ENCODE measurements around the gene CHST6. TPM values are rescaled to one million over a fixed set of nuclear protein-coding genes. Genes with fewer than 3 reads are reported as not detected.

CHST6 gene
- total and polyA plus RNA-seq, 9 of the 15 experiments (the other 6 are each of a cell fraction or from before 2014, with no cell fraction given): 0.01 to 0.05 (median 0.02) TPM; not detected in 6

DNA sequence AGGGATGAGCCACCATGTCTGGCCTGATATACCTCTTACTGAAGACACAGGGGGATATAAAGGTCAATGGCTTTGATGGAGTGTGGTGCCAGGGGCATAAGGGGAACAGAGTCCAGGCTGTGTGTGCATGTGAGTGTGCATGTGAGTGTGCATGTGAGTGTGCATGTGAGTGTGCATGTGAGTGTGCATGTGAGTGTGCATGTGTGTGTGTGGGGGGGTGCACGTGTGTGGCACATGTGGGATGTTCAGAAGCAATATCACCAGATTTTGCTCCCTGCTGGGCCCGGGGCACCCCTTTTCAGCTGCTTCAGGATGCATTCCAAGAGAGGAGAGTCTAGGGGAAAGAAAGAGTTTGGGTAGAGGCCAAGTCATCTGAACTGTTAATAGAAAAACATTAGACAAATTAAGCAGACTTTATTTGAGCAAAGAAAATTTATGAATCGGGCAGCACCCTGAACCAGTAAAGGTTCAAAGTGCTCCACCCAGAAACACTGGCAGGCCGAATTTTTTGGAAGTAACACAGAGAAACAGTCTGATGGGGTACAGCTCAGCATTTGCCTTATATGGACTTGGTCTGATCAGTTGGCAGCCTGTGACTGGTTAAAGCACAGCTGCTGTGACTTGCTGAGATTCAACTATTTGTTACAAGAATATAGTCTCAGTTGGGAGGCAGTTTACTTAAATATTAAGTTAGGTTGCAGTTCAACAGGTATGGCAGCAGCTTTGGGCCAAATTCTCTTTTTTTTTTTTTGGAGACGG is 31.0 kb upstream of the CHST6 start (continued):
- TF ChIP-seq HINFP (tag; conservative IDR thresholded peaks at IDR 0.05; ENCODE audit: low read depth) (no peak), CHAMP1 (IDR thresholded peaks at IDR 0.05) (no peak), PCBP2 (IDR thresholded peaks at IDR 0.05; ENCODE audit: low read depth, low read length, poor library complexity, severe bottlenecking) (no peak), MAZ (CRISPR knock-in tag; conservative IDR thresholded peaks at IDR 0.05 in 1 of 2, IDR thresholded peaks at IDR 0.05 in 1 of 2) (no peak), THAP12 (CRISPR knock-in tag; IDR thresholded peaks at IDR 0.05) (no peak), PURB (CRISPR knock-in tag; IDR thresholded peaks at IDR 0.05; ENCODE audit: low read depth) (no peak)

All from K562 (cell line).